ENCODE results near the gene NRAP.

Gene NRAP

DNA sequence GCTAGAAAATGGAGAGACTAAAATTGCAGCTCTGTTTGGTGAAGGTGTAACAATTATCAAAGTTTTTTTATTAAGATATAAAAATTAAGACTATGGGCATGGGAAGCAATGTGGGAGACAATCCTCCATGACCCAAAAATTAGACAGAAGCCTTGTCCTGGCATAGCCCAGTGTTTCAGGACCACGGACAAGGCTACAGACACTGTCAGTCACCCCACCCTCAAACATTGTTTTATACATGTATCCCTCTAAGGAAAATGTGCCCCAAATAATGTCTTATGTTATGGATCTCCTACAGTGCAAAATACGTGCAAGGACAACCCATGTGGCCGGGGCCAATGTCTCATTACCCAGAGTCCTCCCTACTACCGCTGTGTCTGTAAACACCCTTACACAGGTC lies 87.0 kb downstream of the NRAP start:
- ATAC-seq, result no peak
- no peak overlapping the region for H3K4me3 Mint-ChIP-seq
- H3K27ac Mint-ChIP-seq, result no peak overlapping the region
- H3K27me3 Mint-ChIP-seq, result peaks cover 23% of the 10 kb centered on the region
- no peaks in the 10 kb centered on the region for H3K9me3 Mint-ChIP-seq
- no peaks in the 10 kb centered on the region for H3K36me3 Mint-ChIP-seq
- H3K4me1 Mint-ChIP-seq, result no peaks in the 10 kb centered on the region

DNA sequence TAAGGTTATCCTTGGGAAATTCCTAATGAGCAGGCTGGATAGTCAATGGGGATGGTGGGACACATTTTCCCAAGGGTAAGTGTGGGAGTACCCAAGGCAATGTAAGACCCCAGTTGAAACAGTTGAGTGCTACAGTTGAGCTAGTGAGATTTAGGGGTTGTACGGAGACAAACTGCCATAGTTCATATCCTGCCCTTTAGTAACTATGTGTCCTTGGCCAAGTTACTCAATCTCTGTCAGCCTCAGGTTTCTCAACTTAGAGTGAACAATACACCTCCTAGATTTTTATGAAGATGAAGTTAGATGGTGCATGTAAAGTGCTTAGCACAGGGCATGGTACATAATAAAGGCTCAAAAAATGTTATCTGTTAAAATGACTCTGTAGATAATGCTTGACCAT lies 90.5 kb downstream of the NRAP start:
- no peak for ATAC-seq
- Mint-ChIP-seq H3K4me3 (no peak overlapping the region), H3K27ac (no peak overlapping the region), H3K9me3 (no peaks in the 10 kb centered on the region), H3K36me3 (no peaks in the 10 kb centered on the region), H3K27me3 (peaks cover 10% of the 10 kb centered on the region), H3K4me1 (no peaks in the 10 kb centered on the region)

DNA sequence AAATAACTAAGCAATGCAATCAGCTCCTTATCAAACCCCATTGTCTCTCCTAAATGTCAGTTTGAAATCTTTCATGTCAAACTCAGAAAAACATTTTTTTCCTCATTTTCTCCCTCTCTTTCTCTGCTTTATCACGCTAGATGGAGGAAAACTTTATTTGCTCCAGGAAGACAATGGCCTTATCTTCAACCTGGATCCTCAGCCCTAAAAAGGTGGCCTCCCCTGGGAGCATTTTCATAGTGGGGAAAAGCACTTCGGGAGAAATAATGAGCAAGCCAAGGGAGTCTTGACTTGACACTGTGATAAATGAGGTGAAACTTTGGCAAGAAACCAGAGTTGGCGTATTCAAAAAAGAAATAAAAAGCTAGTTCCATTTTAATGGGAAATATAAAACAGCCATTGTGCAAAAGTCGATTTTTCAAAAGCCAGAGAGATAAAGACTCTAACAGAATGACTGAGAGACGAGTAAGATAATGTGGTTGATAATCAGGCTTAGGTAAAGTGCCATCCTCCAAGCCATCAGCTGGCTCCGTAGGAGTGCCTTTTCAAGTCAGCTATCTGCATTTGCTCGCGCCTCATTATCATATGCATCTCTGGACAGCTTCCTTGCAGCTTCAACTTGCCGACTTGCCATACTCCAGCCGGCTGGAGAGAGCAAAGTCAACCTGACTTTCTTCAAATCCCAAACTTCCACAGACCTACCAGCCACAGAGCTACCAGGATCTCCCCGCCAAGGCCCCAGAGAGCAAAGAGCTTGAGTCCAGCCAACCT lies 91.1 kb downstream of the NRAP start:
- Mint-ChIP-seq H3K9me3 (no peaks in the 10 kb centered on the region), H3K27me3 (peaks cover 10% of the 10 kb centered on the region)
- ATAC-seq, result no peak

DNA sequence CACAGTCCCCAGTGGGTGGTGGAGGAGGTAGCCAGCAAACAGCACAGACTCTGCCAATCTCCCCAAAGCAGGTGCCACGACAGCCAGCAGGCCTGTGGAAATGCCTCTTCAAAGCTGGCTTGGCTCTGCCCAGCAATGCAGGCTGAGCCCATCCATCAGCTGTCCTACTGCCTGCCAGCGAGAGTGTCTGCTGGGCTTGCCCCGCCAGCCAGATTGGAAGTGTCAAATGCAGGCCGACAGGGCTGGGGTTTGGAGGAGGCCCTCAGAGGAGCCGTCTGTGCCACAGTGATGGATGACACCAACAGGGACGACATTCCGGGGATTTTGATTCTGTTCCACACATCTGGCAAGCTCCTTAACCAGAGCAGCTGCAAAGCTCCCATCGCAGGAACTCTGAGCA lies 94.3 kb downstream of the NRAP start:
- H3K4me1 Mint-ChIP-seq, result no peaks in the 10 kb centered on the region
- no peak overlapping the region for H3K4me3 Mint-ChIP-seq
- H3K27me3 Mint-ChIP-seq, result no peaks in the 10 kb centered on the region
- H3K36me3 Mint-ChIP-seq, result no peaks in the 10 kb centered on the region
- H3K27ac Mint-ChIP-seq, result no peak overlapping the region
- H3K9me3 Mint-ChIP-seq, result no peaks in the 10 kb centered on the region
- no peak for ATAC-seq

More for the DNA sequence above, 91.1 kb downstream of the NRAP start:
- Mint-ChIP-seq H3K27ac (no peak overlapping the region), H3K36me3 (no peaks in the 10 kb centered on the region), H3K4me1 (no peaks in the 10 kb centered on the region), H3K4me3 (no peak overlapping the region)

DNA sequence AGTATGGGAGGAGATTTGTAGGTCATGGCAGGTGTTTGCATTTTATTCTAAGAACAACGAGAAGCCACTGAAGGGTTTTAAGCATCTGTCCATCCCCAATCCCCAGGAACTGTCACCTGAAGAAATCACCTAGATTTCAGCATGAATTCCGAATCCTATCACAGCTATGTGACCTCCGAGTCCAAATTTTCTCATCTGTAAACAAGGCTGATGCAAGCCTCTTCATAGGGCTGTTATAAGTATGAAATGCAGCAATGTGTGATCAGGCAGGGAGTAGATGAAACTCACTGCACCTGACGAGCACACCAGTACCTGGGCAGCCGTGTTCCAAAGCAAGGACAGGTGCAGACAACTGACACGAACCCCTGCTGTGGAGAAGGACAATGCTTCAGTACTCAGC lies 97.0 kb downstream of the NRAP start:
- Mint-ChIP-seq H3K4me3 (no peak overlapping the region), H3K9me3 (no peaks in the 10 kb centered on the region), H3K4me1 (peaks cover 6% of the 10 kb centered on the region), H3K27ac (no peak overlapping the region), H3K36me3 (no peaks in the 10 kb centered on the region), H3K27me3 (peaks cover 10% of the 10 kb centered on the region)
- no peak for ATAC-seq

DNA sequence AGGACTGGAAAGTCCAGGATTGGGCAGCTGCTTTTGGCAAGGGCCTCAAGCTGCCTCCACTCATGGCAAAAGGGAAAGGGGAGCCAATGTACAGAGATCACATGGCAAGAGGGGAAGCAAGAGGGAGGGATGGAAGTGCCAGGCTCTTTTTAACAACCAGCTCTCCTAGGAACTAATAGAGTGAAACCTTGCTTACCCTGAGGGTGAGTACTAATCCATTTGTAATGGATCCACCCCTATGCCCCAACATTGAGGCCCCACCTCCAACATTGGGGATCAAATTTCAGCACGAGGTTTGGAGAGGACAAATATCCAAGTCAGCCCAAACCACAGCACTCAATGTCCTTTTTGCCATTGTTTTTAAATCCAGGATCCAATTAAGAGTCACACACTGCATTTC lies 98.5 kb downstream of the NRAP start:
- Mint-ChIP-seq H3K4me1 (peaks cover 6% of the 10 kb centered on the region), H3K36me3 (no peaks in the 10 kb centered on the region), H3K4me3 (no peak overlapping the region), H3K9me3 (no peaks in the 10 kb centered on the region), H3K27me3 (peaks cover 10% of the 10 kb centered on the region), H3K27ac (no peak overlapping the region)
- no peak for ATAC-seq

DNA sequence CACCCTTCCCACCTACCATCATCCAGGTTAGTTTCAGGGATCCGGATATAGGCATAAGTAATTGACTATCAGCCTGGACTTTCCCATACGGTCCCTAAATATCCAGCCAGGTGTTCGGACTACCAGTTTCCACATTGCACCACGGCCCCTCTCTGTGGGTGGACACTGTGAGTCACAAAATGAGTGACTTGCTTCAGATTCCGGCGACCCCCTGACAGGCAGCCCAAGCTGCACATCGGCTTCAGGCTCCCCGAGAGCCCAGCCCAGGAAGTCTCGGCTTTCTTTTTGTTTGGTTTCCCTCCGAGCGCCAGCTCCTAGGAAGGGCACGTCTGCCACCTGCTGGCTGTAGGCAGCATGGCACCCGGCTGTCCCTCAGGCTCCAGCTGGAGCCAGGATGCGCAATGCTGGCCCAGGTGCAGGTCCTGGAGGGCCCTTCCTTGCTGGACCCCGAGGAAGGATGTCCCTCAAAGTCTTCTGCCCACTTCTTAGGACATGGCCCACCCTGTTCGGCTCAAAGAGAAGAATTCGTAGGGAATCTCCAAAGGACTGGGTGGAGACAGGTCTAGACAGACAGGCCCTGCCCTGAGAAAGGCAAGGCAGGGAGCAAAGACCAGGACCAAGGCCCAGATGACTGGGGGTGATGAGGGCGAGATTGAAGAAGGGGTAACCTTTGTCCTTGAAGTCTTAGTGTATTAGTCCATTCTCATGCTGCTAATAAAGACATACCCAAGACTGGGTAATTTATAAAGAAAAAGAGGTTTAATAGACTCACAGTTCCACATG lies 100.3 kb downstream of the NRAP start:
- peaks cover 28% of the 10 kb centered on the region for H3K27me3 Mint-ChIP-seq
- H3K4me3 Mint-ChIP-seq, result peak overlapping the region; percentile 76
- peak; percentile 69 for ATAC-seq
- no peaks in the 10 kb centered on the region for H3K36me3 Mint-ChIP-seq
- peaks cover 6% of the 10 kb centered on the region for H3K4me1 Mint-ChIP-seq
- H3K27ac Mint-ChIP-seq, result no peak overlapping the region
- H3K9me3 Mint-ChIP-seq, result no peaks in the 10 kb centered on the region

DNA sequence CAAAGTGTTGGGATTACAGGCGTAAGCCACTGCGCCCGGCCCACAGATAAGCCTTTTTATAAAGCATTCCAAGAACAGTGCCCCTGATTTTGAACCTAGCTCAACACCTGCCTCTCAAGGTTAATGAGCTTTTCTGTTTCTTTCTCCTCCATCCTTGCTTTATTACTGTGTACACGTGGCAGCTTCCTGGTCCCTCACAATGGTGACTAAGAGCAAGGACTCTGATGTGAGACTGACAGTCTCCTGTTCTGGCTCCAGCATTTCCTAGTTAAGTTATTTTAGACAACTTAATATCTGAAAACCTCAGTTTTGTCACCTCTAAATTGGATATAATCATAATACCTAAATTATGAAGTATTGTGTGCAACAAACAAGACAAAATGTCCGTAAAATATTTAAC lies 101.1 kb downstream of the NRAP start:
- no peak overlapping the region for H3K27ac Mint-ChIP-seq
- H3K4me1 Mint-ChIP-seq, result peaks cover 6% of the 10 kb centered on the region
- no peak overlapping the region for H3K4me3 Mint-ChIP-seq
- H3K36me3 Mint-ChIP-seq, result no peaks in the 10 kb centered on the region
- H3K27me3 Mint-ChIP-seq, result peaks cover 31% of the 10 kb centered on the region
- no peak for ATAC-seq
- no peaks in the 10 kb centered on the region for H3K9me3 Mint-ChIP-seq

DNA sequence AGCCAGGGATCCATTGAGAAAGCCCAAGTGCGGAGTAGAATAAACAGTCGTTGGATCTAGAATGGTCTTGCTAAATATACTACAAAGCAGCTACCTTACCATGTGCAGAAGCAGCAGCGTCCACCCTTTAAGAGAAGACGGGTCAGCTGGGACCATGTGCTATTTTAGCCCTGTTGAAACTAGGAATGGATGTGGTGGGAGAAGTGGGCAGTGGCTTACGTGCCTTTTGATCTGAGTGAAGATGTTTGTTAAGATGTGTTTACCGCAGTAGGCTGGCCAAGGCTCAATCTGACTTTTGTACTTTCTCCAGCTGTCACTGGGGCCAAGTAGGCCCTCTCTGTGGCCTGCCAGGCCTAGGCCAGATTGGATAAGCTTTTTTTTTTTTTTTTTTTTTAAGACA lies 101.8 kb downstream of the NRAP start:
- Mint-ChIP-seq H3K27me3 (peaks cover 38% of the 10 kb centered on the region), H3K36me3 (no peaks in the 10 kb centered on the region), H3K4me3 (no peak overlapping the region), H3K4me1 (peaks cover 6% of the 10 kb centered on the region), H3K9me3 (no peaks in the 10 kb centered on the region), H3K27ac (no peak overlapping the region)
- no peak for ATAC-seq

DNA sequence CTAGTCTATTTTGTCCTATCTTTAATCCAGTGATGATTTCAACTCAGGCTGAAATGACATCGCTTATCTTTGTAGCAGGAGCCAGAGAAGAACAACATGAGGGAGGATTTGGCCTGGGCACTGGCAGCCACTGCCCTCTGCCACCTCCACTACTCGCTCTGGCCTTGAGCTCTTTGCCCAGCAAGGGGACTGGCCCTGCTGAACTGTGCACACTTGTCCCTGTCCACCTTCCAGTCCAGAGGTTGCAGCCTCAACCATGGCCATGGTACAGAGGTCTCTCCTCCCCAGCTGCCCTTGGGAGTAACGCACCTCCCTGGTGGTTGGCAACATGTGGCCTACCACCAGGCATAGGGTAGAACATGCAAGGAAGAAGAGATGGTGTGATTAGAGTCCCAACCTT lies 102.6 kb downstream of the NRAP start:
- ATAC-seq, result no peak
- Mint-ChIP-seq H3K27ac (no peak overlapping the region), H3K9me3 (no peaks in the 10 kb centered on the region), H3K27me3 (peaks cover 41% of the 10 kb centered on the region), H3K4me1 (peaks cover 6% of the 10 kb centered on the region), H3K36me3 (no peaks in the 10 kb centered on the region), H3K4me3 (no peak overlapping the region)

DNA sequence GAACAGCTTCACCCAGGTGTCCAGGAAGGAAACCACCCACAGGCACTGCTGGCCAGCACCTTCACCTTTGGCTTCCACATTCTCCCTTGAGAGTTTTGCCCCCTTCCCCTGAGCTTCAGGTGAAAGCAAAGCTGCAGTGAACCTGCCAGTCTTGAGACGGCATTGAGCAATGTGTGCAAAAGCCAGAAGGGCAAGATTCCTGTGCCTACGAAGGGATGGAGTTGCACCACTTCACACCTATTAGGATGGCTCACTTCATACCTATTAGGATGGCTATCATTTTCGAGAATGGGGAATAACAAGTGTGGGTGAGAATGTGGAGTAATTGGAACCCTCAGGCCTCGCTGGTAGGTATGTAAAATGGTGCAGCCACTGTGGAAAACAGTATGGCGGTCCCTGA lies 103.8 kb downstream of the NRAP start:
- Mint-ChIP-seq H3K4me1 (peaks cover 6% of the 10 kb centered on the region), H3K27ac (no peak overlapping the region), H3K9me3 (no peaks in the 10 kb centered on the region), H3K36me3 (no peaks in the 10 kb centered on the region), H3K4me3 (no peak overlapping the region), H3K27me3 (peaks cover 41% of the 10 kb centered on the region)
- no peak for ATAC-seq

DNA sequence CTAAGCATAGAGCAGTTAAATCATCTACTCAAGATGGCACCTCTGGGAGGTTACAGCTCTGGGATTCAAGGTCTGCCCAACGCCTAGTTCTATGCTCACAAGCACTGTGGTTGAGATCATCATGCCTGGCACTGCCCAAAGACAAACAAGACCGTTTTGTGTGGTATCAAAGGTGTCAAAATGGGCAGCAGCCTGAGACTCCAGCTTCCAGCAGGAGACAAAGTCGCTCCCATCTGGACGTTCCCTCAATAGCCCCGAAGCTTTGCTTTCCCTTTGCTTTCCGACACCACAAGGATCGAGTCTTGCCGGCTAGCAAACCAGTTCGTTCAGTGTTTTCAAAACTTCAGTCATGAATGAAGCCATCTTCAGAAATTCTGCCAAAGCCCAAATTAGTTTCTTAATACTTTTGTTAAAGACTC lies 105.9 kb downstream of the NRAP start:
- peaks cover 40% of the 10 kb centered on the region for H3K27me3 Mint-ChIP-seq

DNA sequence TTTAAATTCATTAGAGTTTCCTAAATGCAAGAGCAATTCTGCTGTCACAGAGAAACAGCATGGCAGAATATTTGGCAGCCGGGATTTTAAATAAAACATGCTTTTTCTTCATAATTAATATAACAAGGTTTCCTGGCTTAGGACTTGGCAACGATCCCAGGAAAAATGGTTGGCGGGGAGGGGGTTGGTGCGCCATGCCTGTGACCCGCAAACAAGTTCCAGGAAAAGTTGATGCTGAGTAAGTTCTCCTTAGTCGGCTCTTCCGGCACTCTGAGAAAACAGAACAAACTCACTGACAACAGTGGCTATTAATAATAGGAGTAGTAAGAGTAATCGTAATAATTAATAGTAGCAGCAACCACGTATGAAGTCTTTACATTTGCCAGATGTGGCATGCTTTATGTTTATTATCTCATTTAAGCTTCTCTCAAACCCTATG lies 106.4 kb downstream of the NRAP start:
- Mint-ChIP-seq H3K36me3 (no peaks in the 10 kb centered on the region), H3K9me3 (no peaks in the 10 kb centered on the region), H3K27ac (no peak overlapping the region), H3K27me3 (peaks cover 39% of the 10 kb centered on the region), H3K4me1 (no peaks in the 10 kb centered on the region), H3K4me3 (no peak overlapping the region)
- ATAC-seq, result no peak

More for the DNA sequence above, 105.9 kb downstream of the NRAP start:
- Mint-ChIP-seq H3K4me3 (no peak overlapping the region), H3K4me1 (no peaks in the 10 kb centered on the region), H3K36me3 (no peaks in the 10 kb centered on the region), H3K9me3 (no peaks in the 10 kb centered on the region), H3K27ac (no peak overlapping the region)
- ATAC-seq, result no peak

DNA sequence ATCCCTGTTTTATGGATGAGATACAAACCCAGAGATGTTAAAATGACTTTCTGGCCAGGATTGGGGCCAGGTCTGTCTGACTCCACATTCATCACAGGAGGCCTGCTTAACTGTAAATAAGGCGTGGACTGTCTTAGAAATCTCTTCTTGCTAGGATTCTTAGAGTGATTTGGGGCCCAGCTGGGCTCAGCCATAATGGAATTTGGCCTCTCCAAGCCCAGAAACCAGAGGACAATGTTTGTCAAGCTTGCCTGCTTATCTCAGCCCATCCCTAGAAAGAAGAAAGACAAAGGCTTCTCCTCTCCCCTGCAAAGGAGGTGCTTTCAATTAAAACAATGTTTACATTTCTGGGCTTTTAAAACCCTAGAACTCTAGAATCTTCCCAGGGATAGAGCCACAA lies 108.1 kb downstream of the NRAP start:
- Mint-ChIP-seq H3K27me3 (peaks cover 50% of the 10 kb centered on the region), H3K27ac (no peak overlapping the region)
- no peak for ATAC-seq

DNA sequence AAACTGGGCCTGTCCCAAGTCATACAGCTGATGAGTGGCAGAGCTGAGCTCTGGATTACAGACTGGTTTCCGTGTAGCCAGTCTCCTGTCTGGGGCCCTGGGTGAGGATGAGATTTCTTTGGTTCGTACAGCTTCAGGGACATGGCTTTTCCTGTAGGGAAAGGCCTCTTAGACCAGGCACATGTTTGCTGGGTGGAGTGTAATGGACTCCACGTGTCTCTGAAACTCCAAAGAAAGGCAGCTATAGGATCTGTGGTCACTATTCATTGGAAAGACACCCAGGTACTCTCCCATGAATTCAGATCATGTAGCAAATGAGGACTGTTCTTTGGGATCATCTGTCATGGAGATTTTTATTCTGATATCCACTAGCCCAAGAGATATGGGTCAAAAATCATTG lies 108.6 kb downstream of the NRAP start:
- H3K9me3 Mint-ChIP-seq, result no peaks in the 10 kb centered on the region
- ATAC-seq, result no peak
- no peaks in the 10 kb centered on the region for H3K36me3 Mint-ChIP-seq
- H3K27ac Mint-ChIP-seq, result no peak overlapping the region
- H3K4me3 Mint-ChIP-seq, result no peak overlapping the region
- H3K4me1 Mint-ChIP-seq, result peaks cover 6% of the 10 kb centered on the region
- peaks cover 51% of the 10 kb centered on the region for H3K27me3 Mint-ChIP-seq

More for the DNA sequence above, 108.1 kb downstream of the NRAP start:
- Mint-ChIP-seq H3K9me3 (no peaks in the 10 kb centered on the region), H3K36me3 (no peaks in the 10 kb centered on the region), H3K4me1 (peaks cover 3% of the 10 kb centered on the region), H3K4me3 (no peak overlapping the region)

DNA sequence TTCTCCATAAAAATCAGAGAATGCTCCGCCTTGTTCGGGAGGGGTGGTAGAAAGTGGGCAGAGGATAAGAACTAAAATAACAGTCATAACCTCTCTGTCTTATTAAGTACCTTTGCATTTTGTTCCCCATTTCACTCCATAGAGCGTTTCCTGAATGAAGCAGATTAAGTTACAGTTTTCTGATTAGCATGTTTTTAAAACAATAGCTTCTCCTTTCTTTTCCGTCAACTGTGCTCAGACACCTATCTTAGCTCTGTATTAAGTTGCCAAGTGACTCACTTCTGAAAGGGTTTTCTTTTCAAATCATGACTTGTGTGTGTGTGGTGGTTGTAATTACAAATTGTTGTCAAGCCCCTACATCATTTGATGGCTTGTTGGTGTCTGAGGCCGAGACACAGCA lies 109.6 kb downstream of the NRAP start:
- Mint-ChIP-seq H3K9me3 (no peaks in the 10 kb centered on the region), H3K4me1 (peaks cover 6% of the 10 kb centered on the region), H3K27me3 (peaks cover 41% of the 10 kb centered on the region), H3K27ac (no peak overlapping the region), H3K36me3 (no peaks in the 10 kb centered on the region), H3K4me3 (no peak overlapping the region)
- ATAC-seq, result no peak
